ENCODE measurements around the gene CTAGE6.
"Not testable (repeated sequence)": the region's sequence is repeated elsewhere in the genome, so short reads cannot be mapped to it uniquely, and the experiment has no call there.

CTAGE6 gene, protein sequence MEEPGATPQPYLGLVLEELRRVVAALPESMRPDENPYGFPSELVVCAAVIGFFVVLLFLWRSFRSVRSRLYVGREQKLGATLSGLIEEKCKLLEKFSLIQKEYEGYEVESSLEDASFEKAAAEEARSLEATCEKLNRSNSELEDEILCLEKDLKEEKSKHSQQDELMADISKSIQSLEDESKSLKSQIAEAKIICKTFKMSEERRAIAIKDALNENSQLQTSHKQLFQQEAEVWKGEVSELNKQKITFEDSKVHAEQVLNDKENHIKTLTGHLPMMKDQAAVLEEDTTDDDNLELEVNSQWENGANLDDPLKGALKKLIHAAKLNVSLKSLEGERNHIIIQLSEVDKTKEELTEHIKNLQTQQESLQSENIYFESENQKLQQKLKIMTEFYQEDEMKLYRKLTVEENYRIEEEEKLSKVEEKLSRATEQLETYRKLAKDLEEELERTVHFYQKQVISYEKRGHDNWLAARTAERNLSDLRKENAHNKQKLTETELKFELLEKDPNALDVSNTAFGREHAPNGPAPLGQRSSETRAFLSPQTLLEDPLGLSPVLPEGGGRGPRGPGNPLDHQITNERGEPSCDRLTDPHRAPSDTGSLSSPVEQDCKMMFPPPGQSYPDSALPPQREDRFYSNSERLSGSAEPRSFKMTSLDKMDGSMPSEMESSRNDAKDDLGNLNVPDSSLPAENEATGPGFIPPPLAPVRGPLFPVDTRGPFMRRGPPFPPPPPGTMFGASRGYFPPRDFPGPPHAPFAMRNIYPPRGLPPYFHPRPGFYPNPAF

DNA sequence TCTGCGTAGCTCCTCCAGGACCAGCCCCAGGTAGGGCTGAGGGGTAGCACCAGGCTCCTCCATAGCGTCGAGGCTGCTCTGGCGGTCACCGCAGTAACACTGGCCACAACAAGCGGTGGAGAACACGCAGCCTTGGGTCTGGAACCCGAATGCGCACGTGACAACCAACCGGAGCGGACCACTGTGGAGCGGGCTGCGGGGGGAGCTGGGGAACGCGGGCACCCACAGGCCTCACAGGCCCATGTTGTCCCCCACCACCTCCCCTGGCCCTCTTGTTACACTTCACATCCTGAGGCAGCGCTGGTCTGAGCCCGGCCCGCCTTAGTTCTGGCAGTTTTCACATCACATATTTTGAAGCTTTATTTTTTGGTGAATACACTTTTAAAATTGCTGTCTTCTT is at the start of gene CTAGE6:
Gene CTAGE6 (minus strand): TSS at position 101 of the 400 bp plus-strand sequence. CDS start 38 bp downstream, at position 63.
- DNase-seq, result not testable (repeated sequence)

DNA sequence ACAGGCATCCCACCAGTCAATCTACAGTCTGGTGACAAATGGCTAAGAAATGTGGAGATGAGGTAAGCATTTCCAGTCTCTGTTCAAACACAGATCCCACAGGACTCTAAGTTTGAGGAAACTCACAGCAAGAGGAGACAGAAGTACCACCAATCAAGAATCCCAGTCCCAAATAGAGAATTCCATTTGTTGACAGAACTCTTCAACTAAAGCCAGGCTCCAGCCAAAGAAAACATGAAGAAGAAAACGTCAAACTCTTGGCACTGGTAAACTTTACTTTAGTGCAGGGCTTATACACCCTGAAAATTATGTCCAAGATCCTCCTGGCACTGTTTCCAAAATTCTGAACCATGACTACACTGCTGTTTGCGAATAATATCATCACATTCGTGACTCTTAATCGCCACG is 49.2 kb upstream of the CTAGE6 start:
- not testable (repeated sequence) for DNase-seq

DNA sequence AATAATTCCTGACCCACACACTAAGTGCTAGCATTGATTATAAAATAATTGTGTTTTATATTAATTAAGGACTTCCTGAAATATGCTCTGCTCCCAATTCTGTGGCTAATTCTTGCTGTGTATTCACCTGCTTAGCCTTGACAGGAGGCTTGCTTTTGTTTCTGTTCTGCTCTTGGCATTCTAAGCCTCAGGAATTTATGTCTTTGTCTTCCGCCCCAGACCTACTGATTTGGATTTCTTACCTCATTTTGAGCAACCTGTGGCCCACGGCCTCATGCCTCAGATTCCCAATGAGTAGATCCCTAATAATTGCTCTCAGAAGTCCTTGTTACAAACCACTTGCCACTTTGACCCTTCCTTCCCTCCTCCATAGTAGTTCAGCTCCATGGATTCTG is 40.4 kb upstream of the CTAGE6 start:
- DNase-seq, result not testable (repeated sequence)

DNA sequence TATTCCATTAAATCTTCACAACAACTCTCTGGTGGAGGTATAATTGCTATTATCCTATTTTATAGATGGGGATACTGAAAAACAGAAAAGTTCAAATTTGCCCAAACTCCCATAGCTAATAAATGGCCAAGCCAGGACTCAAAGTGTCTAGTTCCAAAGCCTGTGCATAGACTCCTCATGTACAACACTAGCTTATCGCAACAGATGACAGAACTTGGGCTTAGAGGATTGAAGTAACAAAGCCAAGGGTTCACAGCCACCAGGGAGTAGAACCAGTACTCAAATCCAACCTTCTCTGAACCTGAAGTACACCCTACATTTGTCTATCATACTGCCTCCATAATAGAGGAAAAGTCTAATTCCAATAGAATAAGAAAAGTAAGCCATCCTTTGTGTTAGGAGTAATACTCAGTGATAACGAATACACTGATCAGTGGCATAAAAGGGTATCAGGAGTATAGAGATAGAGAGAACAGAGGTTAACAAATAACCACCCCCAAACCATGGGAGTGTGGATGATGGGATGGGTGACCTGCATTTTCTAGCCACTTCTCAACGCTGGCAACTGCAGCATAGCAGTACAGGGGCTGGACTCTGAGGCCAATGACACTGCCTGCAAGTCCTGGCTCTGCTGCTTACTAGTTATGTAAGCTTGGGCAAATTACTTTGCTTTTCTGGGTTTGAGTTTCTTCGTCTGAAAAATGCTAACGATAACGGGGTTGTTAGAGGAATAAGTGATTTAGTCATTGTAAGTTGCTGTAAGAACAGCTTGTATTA is 39.8 kb upstream of the CTAGE6 start:
- not testable (repeated sequence) for DNase-seq

DNA sequence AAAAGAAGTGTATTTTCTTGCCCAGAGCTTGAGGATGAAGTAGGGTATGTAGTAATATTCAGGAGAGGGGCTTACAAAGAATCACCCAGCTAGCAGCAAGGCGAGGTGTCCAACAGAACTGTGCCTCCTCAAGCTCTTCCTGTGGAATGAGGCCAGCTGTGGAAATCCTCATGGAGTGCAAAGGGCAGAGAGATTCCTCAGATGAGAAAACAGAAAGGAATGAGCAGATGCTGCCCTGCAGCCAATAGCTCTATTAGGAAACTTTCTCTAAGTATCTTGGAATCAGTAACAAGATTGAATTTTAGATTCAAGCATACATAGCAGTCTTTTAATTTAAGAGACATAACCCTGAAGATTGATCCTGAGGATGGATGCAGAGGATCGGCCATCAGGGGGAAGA is 38.2 kb upstream of the CTAGE6 start:
- DNase-seq, result not testable (repeated sequence)

DNA sequence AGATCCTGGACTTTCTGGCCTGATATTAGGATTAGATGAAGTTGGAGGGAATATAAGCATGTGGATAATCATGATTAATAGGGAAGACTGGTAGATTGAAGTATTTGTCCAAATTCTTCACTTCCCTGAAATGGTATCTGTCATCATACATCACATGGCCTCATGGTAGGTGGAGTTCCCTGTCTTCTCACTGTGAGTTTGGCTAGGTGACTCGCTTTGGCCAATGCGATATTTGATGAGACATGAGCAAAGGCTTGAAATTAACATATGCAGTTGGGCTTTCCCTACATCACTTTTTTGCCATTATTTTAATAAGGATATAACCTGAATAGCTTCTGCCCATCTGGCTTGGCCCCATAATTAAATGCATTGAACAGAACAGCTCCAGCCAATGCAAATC is 35.1 kb upstream of the CTAGE6 start:
- peak in 1 of 2 donors; percentile 13 for DNase-seq

DNA sequence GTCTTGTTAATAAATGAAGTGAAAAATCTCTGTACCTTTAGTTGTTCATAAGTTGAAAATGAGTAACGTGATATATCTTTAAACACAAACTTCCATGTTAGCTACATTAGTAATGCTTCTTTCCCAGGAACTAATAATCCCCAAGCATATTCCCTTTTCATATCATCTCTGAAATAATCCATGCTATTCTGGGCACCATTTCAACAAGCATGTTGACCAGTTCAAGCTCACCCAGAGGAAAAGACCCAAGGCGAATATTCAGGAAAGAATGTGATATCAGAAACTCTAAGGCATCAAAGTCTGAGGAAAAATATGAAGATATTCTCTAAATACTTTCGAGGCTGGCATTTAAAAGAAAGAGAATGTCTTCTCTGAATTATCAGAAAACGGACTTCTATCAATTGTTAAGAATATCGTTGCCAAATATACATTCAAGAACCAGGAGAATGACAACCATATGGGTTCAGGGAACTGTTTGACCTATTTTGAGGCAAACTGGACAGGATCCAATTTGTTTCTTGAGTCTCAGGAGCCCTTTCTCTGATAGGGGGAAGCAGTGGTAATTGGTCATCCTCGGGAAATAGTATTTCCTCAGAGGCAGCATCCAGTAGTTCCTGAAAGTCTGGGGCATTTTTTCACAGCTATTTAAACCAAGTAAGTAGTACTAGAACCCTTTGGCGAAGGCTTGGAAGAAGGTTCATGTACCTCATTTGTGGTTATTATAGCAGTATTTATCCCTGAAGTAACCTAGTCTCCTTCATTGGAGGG is 28.1 kb upstream of the CTAGE6 start:
- DNase-seq, result not testable (repeated sequence)

DNA sequence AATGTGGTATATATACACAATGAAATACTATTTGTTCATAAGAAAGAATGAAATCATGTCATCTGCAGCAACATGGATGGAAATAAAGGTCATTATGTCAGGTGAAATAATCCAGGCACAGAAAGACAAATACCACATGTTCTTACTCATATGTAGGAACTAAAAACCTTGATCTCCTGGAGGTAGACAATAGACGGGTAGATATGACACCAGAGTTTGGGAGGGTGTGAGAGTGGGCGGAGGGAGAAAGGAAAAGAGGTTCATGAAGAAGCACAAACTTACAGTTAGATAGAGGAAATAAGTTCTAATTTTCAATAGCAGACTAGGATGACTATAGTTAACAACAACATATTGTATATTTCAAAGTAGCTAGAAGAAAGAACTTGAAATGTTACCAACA is 22.1 kb upstream of the CTAGE6 start:
- not testable (repeated sequence) for DNase-seq

DNA sequence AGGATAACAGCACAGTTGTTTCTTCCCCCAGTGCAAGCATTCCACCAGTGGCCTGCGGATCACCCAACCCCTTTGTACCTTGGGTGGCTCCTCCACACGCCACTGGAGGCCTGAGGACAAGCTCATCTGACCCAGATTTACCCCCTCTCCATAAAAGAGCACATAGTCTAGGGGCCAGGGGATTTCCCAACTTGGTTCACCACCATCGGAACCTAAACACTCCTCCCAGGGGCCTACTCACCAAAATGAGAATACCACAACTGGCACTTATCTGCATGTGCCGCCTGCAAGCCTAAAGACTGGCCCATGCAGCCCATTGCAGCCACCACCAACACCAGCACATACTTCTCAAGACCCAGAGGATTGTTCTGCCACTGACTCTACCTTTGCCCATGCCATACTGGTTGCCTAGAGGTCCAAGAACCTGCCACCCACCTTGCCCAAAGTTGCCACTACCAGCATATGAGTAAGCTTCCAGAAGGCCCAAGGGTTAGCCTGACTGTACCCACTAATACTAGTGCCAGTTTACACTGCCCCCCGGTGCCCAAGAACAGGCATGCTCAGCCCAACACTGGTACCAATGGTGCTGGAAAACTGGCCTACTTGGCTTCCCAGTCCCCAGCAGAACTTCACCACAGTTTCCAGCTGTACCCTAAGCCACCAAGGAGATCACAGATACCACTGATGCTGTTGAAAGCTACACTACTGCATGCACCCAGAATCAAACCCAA is 15.4 kb upstream of the CTAGE6 start:
- not testable (repeated sequence) for DNase-seq

DNA sequence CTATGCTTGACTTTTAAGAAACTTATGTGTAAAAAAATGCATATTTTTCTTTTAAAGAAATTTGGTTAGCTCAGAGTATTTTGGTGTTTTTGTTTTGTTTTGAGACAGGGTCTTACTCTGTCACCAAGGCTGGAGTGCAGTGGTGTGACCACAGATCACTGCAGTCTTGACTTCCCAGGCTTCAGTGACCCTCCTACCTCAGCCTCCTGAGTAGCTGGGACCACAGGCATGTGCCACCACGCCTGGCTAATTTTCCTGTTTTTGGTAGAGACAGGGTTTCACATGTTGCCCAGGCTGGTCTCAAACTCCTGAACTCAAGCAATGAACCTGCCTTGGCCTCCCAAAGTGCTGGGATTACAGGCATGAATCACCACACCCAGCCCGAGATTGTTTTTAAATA is 10.0 kb upstream of the CTAGE6 start:
- DNase-seq, result not testable (repeated sequence)

DNA sequence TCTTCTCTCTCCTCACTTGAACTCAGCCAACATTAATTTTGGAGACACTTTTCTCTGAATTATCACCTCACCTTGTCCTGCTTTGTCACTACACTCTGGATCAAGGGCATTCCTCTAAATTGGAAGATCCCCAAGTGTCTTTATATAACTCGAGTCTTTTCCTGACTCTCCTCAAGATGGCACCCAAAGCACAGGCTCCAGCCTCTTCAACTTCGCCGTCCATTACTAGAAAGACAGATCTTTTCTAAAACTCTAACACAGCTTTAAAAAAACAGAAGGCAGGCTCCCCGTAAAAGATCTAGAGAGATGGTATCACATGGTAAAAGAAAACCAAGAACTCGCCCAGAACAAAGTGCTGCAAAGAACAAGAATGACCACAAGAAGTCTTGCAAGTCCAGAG is 8.2 kb upstream of the CTAGE6 start:
- DNase-seq, result not testable (repeated sequence)

DNA sequence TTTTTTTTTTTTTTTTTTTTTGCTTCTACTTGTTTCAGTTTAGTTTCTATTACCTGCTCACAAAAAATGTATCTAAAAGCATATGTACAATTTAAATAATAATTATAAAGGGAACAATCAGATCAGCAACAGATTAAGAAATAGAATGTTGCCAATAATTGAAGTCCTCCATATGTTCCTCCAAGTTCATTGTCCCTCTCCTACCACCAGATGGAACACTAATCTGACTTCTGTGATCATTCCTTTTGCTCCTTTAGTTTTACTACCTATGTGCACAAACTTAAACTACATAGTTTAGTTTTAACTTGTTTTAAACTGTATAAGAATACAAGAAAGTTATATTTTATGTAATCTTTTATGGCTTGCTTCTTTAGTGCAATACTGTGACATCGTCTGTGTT is 5.6 kb upstream of the CTAGE6 start:
- DNase-seq, result not testable (repeated sequence)

DNA sequence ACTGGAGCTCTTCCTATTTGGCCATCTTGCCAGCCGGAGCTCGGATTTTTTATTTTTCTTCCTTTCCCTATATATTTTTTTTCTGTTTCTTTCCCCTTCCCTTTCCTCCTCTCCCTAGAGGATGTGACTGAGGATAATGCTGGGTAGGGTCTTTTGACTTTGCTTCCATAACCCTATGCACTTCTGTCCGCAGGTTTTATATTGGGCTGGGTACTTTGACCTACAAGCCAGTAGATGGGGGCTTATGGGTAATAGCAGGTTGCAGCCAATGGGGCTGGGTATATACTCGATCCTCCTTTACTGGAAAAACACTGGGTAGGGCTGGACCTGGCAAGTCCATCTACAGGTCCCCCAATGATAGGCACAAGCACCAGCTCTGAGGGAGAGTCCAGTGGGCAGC is 12.2 kb downstream of the CTAGE6 start:
- not testable (repeated sequence) for DNase-seq

DNA sequence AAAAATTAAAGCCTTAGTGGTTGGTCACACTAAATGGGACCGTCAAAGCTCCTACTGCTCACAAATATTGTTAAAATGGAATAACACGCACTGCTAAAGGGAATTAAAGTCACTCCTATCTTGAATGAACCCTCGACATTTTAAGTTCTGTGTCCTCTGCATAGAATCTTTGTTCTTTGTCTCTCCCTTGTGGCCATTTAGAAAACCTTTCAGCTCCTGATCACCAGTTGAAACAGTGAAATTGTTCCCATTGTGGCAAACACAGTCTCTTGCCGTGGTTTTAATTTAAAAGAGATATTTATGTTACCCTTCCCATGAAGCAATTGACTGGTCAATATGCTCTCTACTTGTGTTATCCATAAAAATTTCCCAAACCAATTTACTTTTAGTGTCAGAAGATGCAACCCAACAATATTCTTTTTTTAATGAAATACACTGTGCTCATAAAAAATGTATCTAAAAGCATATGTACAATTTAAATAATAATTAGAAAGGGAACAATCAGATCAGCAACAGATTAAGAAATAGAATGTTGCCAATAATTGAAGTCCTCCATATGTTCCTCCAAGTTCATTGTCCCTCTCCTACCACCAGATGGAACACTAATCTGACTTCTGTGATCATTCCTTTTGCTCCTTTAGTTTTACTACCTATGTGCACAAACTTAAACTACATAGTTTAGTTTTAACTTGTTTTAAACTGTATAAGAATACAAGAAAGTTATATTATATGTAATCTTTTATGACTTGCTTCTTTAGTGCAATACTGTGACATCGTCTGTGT is 20.3 kb downstream of the CTAGE6 start:
- DNase-seq, result not testable (repeated sequence)

DNA sequence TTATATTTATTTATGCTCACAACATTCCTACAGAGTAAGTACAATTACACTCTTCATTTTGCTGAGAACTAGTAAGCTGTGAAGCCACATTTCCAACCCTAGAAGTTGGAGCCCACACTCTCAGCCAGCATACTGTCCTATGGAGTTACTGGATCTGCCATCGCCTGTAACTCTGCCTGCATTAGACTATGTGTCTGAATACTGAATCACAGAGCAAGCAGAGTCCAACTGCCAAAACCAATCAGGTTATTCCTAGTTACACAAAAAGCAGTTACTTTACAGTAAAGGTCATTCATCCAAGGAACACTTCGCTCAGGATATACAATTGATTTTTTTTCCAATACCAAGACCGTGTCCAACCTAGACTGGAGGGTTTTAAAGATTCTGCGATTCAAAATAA is 21.5 kb downstream of the CTAGE6 start:
- DNase-seq, result no peak

DNA sequence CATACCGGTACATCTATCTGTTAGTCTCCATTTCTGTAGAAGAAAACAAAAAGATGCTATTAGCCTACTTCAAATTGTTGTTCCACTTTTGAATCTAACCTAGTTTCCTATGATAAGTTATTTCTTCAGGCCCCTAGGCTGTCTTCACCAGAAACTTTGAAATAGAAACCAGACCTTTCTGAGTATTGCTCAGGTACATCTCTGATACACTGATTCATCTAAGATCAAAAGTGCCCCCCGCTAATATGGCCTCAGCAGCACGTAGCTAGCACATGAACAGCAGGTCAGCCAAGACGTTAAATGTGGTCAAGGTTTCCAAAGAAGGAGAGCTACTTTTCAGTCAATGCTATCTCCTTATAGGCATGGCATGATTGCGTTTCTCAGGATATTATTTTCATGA is 23.6 kb downstream of the CTAGE6 start:
- no peak for DNase-seq

DNA sequence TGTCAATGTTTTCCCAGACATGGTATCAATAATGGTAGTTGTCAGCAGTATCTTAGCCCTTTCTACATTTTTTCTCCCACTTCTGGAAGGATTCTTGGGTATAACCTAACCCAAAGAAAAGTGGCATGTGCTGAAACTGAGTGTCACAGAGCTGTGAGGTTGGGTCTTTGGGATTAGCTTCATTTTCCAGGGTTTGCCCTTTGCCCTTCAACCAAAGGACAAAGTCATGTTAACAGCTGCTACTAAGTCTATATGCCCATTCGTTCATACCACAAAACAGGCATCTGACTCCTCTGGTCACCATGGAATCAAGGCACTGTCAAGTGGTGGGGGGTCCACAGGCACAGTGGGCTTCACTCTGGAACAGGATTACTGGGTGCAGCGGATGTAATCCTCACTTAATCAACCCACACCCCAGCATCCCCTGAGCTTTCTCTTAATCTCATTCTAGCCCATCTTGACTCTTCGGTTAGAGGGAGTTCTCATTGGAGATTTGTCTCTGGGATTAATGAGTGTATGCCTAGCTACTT is 29.1 kb downstream of the CTAGE6 start:
- DNase-seq, result no peak

DNA sequence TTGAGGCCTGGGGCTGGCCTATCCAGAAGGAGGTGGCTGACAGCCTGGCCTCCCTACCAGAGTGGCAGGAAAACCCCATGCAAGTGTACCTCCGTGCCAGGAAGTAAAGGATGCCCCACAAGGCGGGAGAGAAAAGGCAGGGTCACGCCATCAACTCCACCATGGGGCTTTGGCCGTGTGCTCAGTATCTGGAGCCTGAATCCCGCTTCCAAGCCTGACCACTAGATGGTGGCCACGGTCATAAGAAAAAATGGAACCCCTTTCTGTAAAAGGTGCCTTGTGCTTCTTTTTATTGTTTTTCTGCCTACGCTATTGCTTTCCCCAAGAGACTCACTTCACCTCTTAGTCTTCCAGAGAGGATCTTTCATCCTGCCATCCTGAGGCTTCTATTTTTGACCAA is 29.9 kb downstream of the CTAGE6 start:
- not testable (repeated sequence) for DNase-seq

DNA sequence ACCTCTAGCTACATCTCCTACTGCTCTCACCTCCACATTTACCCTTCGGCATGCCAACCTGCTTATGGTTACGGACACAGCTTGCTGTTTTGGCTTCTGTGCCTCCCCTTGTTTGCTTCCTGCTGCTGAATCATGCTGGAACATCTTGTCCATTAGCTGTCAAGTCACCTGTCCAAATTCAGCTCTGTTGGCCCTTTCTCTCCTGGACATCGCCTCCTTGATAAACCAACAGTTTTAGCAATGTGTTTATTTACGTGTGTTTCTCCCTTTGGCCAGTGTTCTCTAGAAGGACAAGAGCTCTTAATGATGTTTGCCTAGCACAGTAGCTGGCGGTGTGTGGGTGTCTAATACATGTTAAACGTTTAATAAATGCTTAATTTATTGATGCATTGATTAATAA is 31.4 kb downstream of the CTAGE6 start:
- DNase-seq, result not testable (repeated sequence)

DNA sequence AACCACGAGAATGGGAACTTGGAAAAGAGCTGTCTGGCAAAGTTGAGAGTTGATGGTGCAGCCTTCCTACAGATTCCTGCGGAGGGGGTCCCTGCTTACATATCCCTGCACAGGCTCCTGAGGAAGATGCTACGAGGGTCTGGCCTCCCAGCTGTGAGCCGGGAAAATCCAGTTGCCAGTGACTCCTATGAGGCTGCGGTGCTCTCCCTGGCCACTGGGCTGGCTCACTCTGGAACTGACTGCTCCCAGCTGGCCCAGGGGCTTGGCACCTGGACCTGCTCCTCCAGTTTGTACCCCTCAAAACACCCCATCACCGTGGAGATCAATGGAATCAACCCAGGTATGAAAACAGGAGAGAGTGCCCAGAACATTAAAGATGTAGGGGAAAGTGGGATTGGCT is 37.2 kb downstream of the CTAGE6 start:
- not testable (repeated sequence) for DNase-seq
